HG03460 (cell line): Measurements from ENCODE around the gene PNLDC1.
"Not testable (repeated sequence)": the region's sequence is repeated elsewhere in the genome, so short reads cannot be mapped to it uniquely, and the experiment has no call there.

Experiments used
- ATAC-seq: cut with Tn5 transposase; IDR thresholded peaks from one replicate; pipeline ENCODE4 v1.9.1; 2021; ENCODE audit not compliant: unreplicated experiment

Gene PNLDC1

DNA sequence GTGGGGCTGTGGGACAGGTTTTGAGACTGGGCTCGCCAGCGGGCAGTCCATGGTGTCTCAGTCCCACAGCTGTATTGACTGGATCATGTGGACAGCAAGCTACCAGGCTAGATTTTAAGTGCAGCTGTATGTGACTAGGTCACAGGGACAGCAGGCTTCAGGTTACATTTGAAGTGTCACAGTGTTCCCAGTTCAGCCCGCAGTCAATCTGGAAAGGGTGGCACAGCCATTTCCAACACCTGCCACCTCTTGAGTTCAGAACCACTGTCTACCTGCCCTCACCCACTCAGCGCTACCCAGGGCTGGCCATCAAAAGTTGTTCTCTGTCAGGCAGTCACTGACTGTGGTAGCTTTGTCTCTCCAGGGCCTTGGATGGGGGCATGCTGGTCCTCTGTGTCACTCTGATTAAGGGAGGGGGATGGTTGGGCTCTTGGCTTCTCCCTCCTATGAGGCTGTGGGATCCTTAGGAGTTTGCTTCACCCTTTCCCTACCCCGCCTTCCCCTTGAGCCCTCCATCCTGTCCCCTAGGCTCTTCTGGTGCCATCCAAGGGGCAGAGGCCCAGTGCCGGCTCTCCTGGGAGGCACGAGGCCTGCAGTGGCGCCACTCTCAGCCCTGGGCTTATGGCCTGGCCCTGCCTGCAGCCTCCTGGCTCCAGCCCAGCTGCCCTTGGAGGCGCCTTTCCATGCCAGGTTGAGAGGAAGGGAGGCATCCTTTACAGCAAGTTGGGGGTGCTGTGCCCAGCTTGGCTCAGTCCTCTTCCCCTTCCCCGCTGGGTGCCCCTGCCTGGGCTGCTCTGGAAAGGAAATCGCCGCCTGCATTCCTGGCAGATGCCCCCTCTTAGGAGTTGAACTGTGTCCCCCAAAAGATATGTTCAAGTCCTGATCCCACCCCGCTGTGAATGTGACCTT is 44.9 kb downstream of the PNLDC1 start:
- no peak for ATAC-seq

DNA sequence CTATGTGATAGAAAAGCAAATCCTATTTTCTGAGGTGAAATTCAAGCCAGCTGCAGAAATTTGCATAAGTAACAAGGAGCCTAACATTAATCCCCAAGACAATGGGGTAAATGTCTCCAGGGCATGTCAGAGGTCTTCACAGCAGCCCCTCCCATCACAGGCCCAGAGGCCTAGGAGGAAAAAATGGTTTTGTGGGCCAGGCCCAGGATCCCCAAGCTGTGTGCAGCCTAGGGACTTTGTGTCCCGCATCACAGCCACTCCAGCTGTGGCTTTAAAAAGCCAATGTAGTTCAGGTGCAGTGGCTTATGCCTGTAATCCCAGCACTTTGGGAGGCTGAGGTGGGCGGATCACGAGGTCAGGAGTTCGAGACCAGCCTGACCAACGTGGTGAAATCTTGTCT is 48.5 kb downstream of the PNLDC1 start:
- ATAC-seq: not testable (repeated sequence)

- not testable (repeated sequence) for ATAC-seq
Observed at GRCh38 chr6:159849851-159850250, 49.8 kb downstream of the PNLDC1 start.

GRCh38 chr6:159852877-159853276 is 52.8 kb downstream of the PNLDC1 start:
- no peak for ATAC-seq

- no peak for ATAC-seq
Observed at GRCh38 chr6:159853754-159854153, 53.7 kb downstream of the PNLDC1 start.

GRCh38 chr6:159854959-159855358 is 54.9 kb downstream of the PNLDC1 start:
- ATAC-seq: no peak

DNA sequence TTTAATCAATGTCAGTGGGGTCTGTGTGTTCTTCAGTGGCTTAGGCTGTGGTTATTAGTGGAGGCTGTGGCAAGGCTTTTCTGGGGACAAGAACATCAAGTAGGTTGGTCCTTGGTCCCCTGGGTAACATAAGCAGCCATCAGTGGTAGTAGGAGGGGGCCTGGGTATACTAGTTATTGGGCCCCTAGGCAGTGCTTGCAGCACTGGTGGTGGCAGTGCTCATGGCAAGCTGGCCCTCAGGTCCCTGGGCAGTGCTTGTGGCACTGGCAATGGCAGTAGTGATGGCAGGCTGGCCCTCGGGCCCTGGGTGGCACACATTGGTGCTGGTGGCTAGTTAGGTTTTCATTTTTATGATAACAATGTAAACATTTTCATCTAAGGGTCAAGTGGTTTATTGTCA is 58.2 kb downstream of the PNLDC1 start:
- no peak for ATAC-seq

GRCh38 chr6:159860482-159860881 is 60.4 kb downstream of the PNLDC1 start:
- ATAC-seq: no peak

- ATAC-seq: no peak
Observed at GRCh38 chr6:159862103-159862502, 62.0 kb downstream of the PNLDC1 start.

- not testable (repeated sequence) for ATAC-seq
Observed at GRCh38 chr6:159863341-159863740, 63.3 kb downstream of the PNLDC1 start.

GRCh38 chr6:159865226-159865920 is 65.3 kb downstream of the PNLDC1 start:
- no peak for ATAC-seq

DNA sequence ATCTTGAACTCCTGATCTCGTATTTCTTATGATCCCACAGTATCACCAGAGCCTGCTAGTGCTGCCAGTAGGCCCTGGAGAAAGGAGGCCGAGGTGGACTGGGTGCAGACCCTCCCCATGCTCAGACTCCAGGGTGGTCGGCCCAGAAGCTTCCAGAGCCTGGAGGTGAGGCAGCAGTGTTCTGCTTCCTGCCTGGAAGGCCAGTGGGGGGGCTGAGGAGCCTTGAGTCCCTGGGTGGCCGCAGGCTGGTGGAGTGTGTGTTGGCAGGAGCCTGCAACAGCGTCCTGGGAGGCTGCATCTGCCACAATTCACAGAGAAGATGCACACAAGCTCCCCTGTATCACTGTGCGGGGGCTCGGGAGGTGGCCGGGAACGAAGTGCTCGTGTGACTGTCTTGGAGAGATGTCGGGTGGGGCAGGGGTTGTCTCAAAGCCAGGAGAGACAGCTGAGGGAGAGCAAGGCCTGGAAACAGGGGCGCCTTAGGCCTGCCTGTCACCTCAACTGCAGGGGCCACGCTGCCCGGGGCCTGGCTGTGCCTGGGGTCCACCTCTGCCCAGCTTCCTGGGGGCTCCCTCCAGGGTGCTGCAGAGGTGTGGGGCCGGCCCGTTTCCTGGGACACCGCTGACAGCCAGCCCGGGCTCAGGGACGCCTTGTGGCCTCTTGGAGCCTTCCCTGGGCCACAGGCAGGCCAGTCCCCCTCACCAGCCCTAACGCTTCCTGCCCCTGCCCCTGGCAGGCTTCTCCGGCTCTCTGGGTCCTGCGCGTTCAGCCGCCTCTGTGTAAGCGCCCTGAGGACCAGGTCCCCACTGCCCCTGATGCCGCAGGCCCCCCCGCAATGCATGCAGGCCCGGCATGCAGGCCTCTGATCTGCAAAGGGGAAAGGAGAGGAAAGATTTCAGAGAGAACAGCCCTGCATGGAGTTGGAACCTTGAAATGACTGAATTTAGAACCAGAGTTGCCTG is 66.5 kb downstream of the PNLDC1 start:
- ATAC-seq: no peak
